Stimulated activated CD8-positive, alpha-beta memory T cell treated with anti-CD3 and anti-CD28 coated beads, Interleukin-2, amount 100 ng/mL, for 1 hour (primary cell): Measurements from ENCODE around the gene CLEC3A.
"Not testable (repeated sequence)": the region's sequence is repeated elsewhere in the genome, so short reads cannot be mapped to it uniquely, and the experiment has no call there.

Experiments
- DNase-seq, 2 donors: peaks; one replicate each; pipeline ENCODE4 v3.0.0-alpha.2; 2020; ENCODE audit warnings: low read depth in 2 of 2

The CLEC3A gene

GRCh38 chr16:78022347-78023060 lies at the start of gene CLEC3A:
CLEC3A (plus strand) TSS chr16:78022548; CDS start chr16:78022627, 79 bp downstream.
- no peak for DNase-seq

GRCh38 chr16:77974883-77975282 lies 47.5 kb upstream of the CLEC3A start:
- no peak for DNase-seq

- DNase-seq = no peak
These were observed 46.4 kb upstream of the CLEC3A start for GRCh38 chr16:77975942-77976341.

GRCh38 chr16:77977339-77977738 lies 45.0 kb upstream of the CLEC3A start:
- no peak for DNase-seq

- DNase-seq = no peak
These were observed 37.2 kb upstream of the CLEC3A start for GRCh38 chr16:77985111-77985510.

- no peak for DNase-seq
These were observed 36.2 kb upstream of the CLEC3A start for GRCh38 chr16:77986011-77986740.

- DNase-seq = no peak
These were observed 34.5 kb upstream of the CLEC3A start for GRCh38 chr16:77987810-77988209.

- DNase-seq = no peak
These were observed 32.5 kb upstream of the CLEC3A start for GRCh38 chr16:77989846-77990245.

- DNase-seq = no peak
These were observed 30.6 kb upstream of the CLEC3A start for GRCh38 chr16:77991701-77992100.

- DNase-seq = not testable (repeated sequence)
These were observed 30.0 kb upstream of the CLEC3A start for GRCh38 chr16:77992381-77992780.

- DNase-seq = no peak
These were observed 29.0 kb upstream of the CLEC3A start for GRCh38 chr16:77993111-77993985.

GRCh38 chr16:77995843-77996455 lies 26.4 kb upstream of the CLEC3A start:
- DNase-seq = no peak

GRCh38 chr16:77998350-77999023 lies 23.9 kb upstream of the CLEC3A start:
- no peak for DNase-seq

GRCh38 chr16:78001451-78002025 lies 20.8 kb upstream of the CLEC3A start:
- no peak for DNase-seq

- DNase-seq = peak; percentile 4 to 22
These were observed 19.3 kb upstream of the CLEC3A start for GRCh38 chr16:78002915-78003538.

- no peak for DNase-seq
These were observed 17.8 kb upstream of the CLEC3A start for GRCh38 chr16:78004517-78004916.

- DNase-seq = no peak
These were observed 16.5 kb upstream of the CLEC3A start for GRCh38 chr16:78005881-78006280.

- DNase-seq = no peak
These were observed 15.2 kb upstream of the CLEC3A start for GRCh38 chr16:78007121-78007520.

GRCh38 chr16:78024159-78024558 lies 1.8 kb downstream of the CLEC3A start:
- DNase-seq = no peak

- no peak for DNase-seq
These were observed 3.3 kb downstream of the CLEC3A start for GRCh38 chr16:78025631-78026030.
